Measurements from ENCODE around the gene CNTNAP2. TPM values are rescaled to one million over a fixed set of nuclear protein-coding genes. Genes with fewer than 3 reads are reported as not detected.

CNTNAP2 gene
- total and polyA plus RNA-seq, 2 of the 8 experiments (the other 6 are each of a cell fraction or from before 2014, with no cell fraction given): 27.9 to 71.0 TPM

DNA sequence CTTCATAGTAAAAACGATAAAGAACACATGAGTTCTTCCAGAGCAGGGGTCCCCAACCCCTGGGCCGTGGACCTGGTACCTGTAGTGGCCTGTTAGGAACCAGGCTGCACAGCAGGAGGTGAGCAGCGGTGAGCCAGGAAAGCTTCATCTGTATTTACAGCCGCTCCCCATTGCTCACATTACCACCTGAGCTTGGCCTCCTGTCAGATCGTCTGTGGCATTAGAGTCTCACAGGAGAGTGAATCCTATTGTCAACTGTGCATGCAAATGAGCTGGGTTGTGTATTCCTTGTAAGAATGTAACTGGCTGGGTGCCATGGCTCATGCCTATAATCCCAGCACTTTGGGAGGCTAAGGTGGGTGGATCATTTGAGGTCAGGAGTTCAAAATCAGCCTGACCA is 229.5 kb downstream of the CNTNAP2 start:
- no peaks in the 10 kb centered on the region for H3K4me1 ChIP-seq (replicated peaks in 1 of 4; ENCODE audit: control insufficient read depth in 3 of 4, insufficient read depth in 4 of 4, low read length in 3 of 4)
- H3K14ac ChIP-seq (ENCODE audit: insufficient read length): no peak overlapping the region
- FAIRE-seq (no peak), DNase-seq (ENCODE audit: low read depth in 1 of 2, low spot score in 2 of 2) (no peak)
- H2AK5ac ChIP-seq (ENCODE audit: low read depth, low read length): no peak overlapping the region
- no peak overlapping the region for H2BK5ac ChIP-seq (ENCODE audit: low read depth, low read length)
- H2BK15ac ChIP-seq (ENCODE audit: low read length): no peak overlapping the region
- no peak overlapping the region for H3K4ac ChIP-seq (replicated peaks; ENCODE audit: insufficient read length, low read depth, low read length)
- H3K27me3 ChIP-seq (replicated peaks in 1 of 4; ENCODE audit: control insufficient read depth in 3 of 4, extremely low read depth in 1 of 4, insufficient read depth in 3 of 4, low read length in 3 of 4): no peaks in the 10 kb centered on the region
- H3K27ac ChIP-seq (ENCODE audit: low read depth, low read length): no peak overlapping the region
- no peak overlapping the region for H3K4me2 ChIP-seq (ENCODE audit: insufficient read depth in 1 of 2, low read depth in 2 of 2, low read length in 2 of 2)
- no peak overlapping the region for H3K4me3 ChIP-seq (ENCODE audit: extremely low read depth in 1 of 4, insufficient read depth in 2 of 4, low read depth in 3 of 4, low read length in 4 of 4)
- no peak overlapping the region for H3K23ac ChIP-seq (ENCODE audit: insufficient read length)
- no peak overlapping the region for H2BK12ac ChIP-seq (ENCODE audit: low read depth, low read length)
- H4K20me1 ChIP-seq (replicated peaks in 1 of 2; ENCODE audit: control insufficient read depth in 1 of 2, insufficient read depth in 2 of 2, low read length in 2 of 2): no peaks in the 10 kb centered on the region
- ChIA-PET CTCF (ENCODE audit: partially characterized antibody) (interaction anchor here (0.6 to 1.7 kb wide), 6 partner anchors 10 to 179 kb away, joined by 3 to 5 read pairs (median 3); no protein-coding TSS in a partner anchor), POLR2A (ENCODE audit: partially characterized antibody) (interaction anchor here (1.3 kb wide), 1 partner anchor 13 kb away, joined by 3 read pairs; no protein-coding TSS in a partner anchor)
- no peaks in the 10 kb centered on the region for H3K79me2 ChIP-seq (ENCODE audit: control insufficient read depth in 1 of 2, insufficient read depth in 2 of 2, low read length in 2 of 2)
- H3K56ac ChIP-seq (replicated peaks; ENCODE audit: insufficient read length, low read depth, low read length): no peak overlapping the region
- no peaks in the 10 kb centered on the region for H3K36me3 ChIP-seq (ENCODE audit: control insufficient read depth in 2 of 4, insufficient read depth in 4 of 4, low read length in 3 of 4)
- H3K9ac ChIP-seq (replicated peaks in 1 of 4; ENCODE audit: extremely low read depth in 1 of 4, low read depth in 3 of 4, low read length in 3 of 4): no peak overlapping the region
- H2BK120ac ChIP-seq (replicated peaks; ENCODE audit: low read depth, low read length): no peak overlapping the region
- H3K18ac ChIP-seq (ENCODE audit: extremely low read depth, low read length): no peak overlapping the region
- no peak overlapping the region for H4K91ac ChIP-seq (replicated peaks; ENCODE audit: insufficient read length, low read length)
- no peaks in the 10 kb centered on the region for H3K79me1 ChIP-seq (ENCODE audit: low read depth, low read length)
- H3K23me2 ChIP-seq (ENCODE audit: low read depth, low read length): no peaks in the 10 kb centered on the region
- H4K5ac ChIP-seq (ENCODE audit: insufficient read length, low read depth, low read length): no peak overlapping the region
- H3K9me3 ChIP-seq (ENCODE audit: insufficient read depth in 2 of 2, low read depth in 1 of 2, low read length in 1 of 2): no peaks in the 10 kb centered on the region
- H4K8ac ChIP-seq (ENCODE audit: extremely low read depth, insufficient read depth, low read length): no peak overlapping the region
- WGBS, 2 experiments (ENCODE audit: extremely low coverage in 1 of 2, insufficient coverage in 1 of 2, insufficient read length in 1 of 2, insufficient replicate concordance in 2 of 2, low coverage in 1 of 2, low lambda C conversion rate in 2 of 2, missing lambda C conversion rate in 1 of 2): 81% methylated on average over 5 of the region's 5 CpGs; no CpG with 5 or more reads in 1 of the 2 experiments
- H2AFZ ChIP-seq (ENCODE audit: low read length): no peak overlapping the region
- H2BK20ac ChIP-seq (ENCODE audit: low read length): no peak overlapping the region
- TF ChIP-seq TBP (IDR thresholded peaks at IDR 0.05; ENCODE audit: low read depth, low read length): no peak
- TF ChIP-seq, protein P1, sequence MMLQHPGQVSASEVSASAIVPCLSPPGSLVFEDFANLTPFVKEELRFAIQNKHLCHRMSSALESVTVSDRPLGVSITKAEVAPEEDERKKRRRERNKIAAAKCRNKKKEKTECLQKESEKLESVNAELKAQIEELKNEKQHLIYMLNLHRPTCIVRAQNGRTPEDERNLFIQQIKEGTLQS (IDR thresholded peaks at IDR 0.05; ENCODE audit: insufficient read depth, low read depth, low read length): no peak
- TF ChIP-seq, protein P2, sequence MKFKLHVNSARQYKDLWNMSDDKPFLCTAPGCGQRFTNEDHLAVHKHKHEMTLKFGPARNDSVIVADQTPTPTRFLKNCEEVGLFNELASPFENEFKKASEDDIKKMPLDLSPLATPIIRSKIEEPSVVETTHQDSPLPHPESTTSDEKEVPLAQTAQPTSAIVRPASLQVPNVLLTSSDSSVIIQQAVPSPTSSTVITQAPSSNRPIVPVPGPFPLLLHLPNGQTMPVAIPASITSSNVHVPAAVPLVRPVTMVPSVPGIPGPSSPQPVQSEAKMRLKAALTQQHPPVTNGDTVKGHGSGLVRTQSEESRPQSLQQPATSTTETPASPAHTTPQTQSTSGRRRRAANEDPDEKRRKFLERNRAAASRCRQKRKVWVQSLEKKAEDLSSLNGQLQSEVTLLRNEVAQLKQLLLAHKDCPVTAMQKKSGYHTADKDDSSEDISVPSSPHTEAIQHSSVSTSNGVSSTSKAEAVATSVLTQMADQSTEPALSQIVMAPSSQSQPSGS (IDR thresholded peaks at IDR 0.05; ENCODE audit: low read length): no peak
- TF ChIP-seq POLR2AphosphoS5 (IDR thresholded peaks at IDR 0.05; ENCODE audit: low read depth, low read length): no peak
- no peak for TF ChIP-seq ZNF274 (IDR thresholded peaks at IDR 0.05; ENCODE audit: borderline replicate concordance, extremely low read depth, low read length)
- no peak for TF ChIP-seq JUND (IDR thresholded peaks at IDR 0.05; ENCODE audit: low read length)
- TF ChIP-seq, protein P3, sequence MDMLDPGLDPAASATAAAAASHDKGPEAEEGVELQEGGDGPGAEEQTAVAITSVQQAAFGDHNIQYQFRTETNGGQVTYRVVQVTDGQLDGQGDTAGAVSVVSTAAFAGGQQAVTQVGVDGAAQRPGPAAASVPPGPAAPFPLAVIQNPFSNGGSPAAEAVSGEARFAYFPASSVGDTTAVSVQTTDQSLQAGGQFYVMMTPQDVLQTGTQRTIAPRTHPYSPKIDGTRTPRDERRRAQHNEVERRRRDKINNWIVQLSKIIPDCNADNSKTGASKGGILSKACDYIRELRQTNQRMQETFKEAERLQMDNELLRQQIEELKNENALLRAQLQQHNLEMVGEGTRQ (IDR thresholded peaks at IDR 0.05; ENCODE audit: low read length): no peak
- TF ChIP-seq FOSL1 (IDR thresholded peaks at IDR 0.05; ENCODE audit: insufficient read depth, low read depth, low read length): no peak
- TF ChIP-seq NANOG (IDR thresholded peaks at IDR 0.05; ENCODE audit: insufficient read depth, low read depth, low read length, poor library complexity, severe bottlenecking): no peak
- no peak for TF ChIP-seq SP2 (IDR thresholded peaks at IDR 0.05; ENCODE audit: low read length)
- TF ChIP-seq RXRA (IDR thresholded peaks at IDR 0.05; ENCODE audit: insufficient read depth, low read depth, low read length): no peak
